H1 (cell line): Measurements from ENCODE around the gene SLC13A3. TPM values are rescaled to one million over a fixed set of nuclear protein-coding genes. Genes with fewer than 3 reads are reported as not detected.

Experiments
- CTCF ChIA-PET: fragments of 300-600 bp; sonication (Branson Sonifier 250); formaldehyde crosslinking; loops from one replicate; lab custom pipeline; 2021; ENCODE audit not compliant: partially characterized antibody; lab: Charles Lee
- POLR2A ChIA-PET: fragments of 300-600 bp; sonication (Branson Sonifier 250); formaldehyde crosslinking; loops from one replicate; lab custom pipeline; 2021; ENCODE audit warnings: inconsistent platforms; ENCODE audit not compliant: partially characterized antibody; lab: Charles Lee
- DNase-seq, 2 experiments: peaks; one replicate each; pipeline versions ENCODE4 v3.0.0 to v3.0.0-alpha.2; 2010 to 2022; ENCODE audit warnings: low spot score in 2 of 2, low read depth in 1 of 2, mixed read lengths in 1 of 2
- FAIRE-seq: peaks from 2 replicates; lab custom pipeline; 2011; peaks lifted over from hg19 to GRCh38; lab: Jason Lieb, UNC
- H2AFZ ChIP-seq: 2 replicates; pipeline ENCODE4 v1.8.1; 2012; ENCODE audit warnings: low read length, inconsistent platforms
- H2AK5ac ChIP-seq: 2 replicates; pipeline ENCODE4 v1.6.1; 2013; ENCODE audit warnings: low read depth, low read length
- H2BK120ac ChIP-seq: replicated peaks from 2 replicates; pipeline ENCODE3; 2013; ENCODE audit warnings: low read depth, low read length, inconsistent platforms
- H2BK12ac ChIP-seq: 2 replicates; pipeline ENCODE4 v1.6.1; 2013; ENCODE audit warnings: low read depth, low read length
- H2BK15ac ChIP-seq: 2 replicates; pipeline ENCODE4 v1.6.1; 2013; ENCODE audit warnings: low read length
- H2BK20ac ChIP-seq: 2 replicates; pipeline ENCODE4 v1.6.1; 2013; ENCODE audit warnings: low read length
- H2BK5ac ChIP-seq: 2 replicates; pipeline ENCODE4 v1.6.1; 2013; ENCODE audit warnings: low read depth, low read length
- H3K14ac ChIP-seq: 2 replicates; pipeline ENCODE4 v1.6.1; 2013; ENCODE audit warnings: inconsistent platforms; ENCODE audit not compliant: insufficient read length
- H3K18ac ChIP-seq: 2 replicates; pipeline ENCODE4 v1.6.1; 2013; ENCODE audit warnings: low read length; ENCODE audit errors: extremely low read depth
- H3K23ac ChIP-seq: 2 replicates; pipeline ENCODE4 v1.6.1; 2013; ENCODE audit warnings: inconsistent platforms; ENCODE audit not compliant: insufficient read length
- H3K23me2 ChIP-seq: 2 replicates; pipeline ENCODE4 v1.6.1; 2013; ENCODE audit warnings: low read depth, low read length
- H3K27ac ChIP-seq: 2 replicates; pipeline ENCODE4 v1.6.1; 2011; ENCODE audit warnings: low read depth, low read length, inconsistent platforms
- H3K27me3 ChIP-seq, 4 experiments: replicated peaks in 1 of 4; 1 replicate in 1 of 4; 2 replicates in 3 of 4; pipeline versions ENCODE4 v1.6.1 to v1.8.1; 2011 to 2013; ENCODE audit warnings: low read length in 3 of 4, mild to moderate bottlenecking in 3 of 4, inconsistent platforms in 2 of 4, mixed read lengths in 2 of 4, moderate library complexity in 1 of 4; ENCODE audit not compliant: control insufficient read depth in 3 of 4, insufficient read depth in 3 of 4; ENCODE audit errors: extremely low read depth in 1 of 4
- H3K36me3 ChIP-seq, 4 experiments: 2 replicates each; pipeline versions ENCODE4 v1.6.1 to v1.8.1; 2011 to 2013; ENCODE audit warnings: mild to moderate bottlenecking in 4 of 4, low read length in 3 of 4, moderate library complexity in 2 of 4, control low read depth in 1 of 4, inconsistent platforms in 1 of 4; ENCODE audit not compliant: insufficient read depth in 4 of 4, control insufficient read depth in 2 of 4
- H3K4ac ChIP-seq: replicated peaks from 2 replicates; pipeline ENCODE3; 2013; ENCODE audit warnings: low read length, low read depth, mixed read lengths, inconsistent platforms; ENCODE audit not compliant: insufficient read length
- H3K4me1 ChIP-seq, 4 experiments: replicated peaks in 1 of 4; 1 replicate in 1 of 4; 2 replicates in 3 of 4; pipeline versions ENCODE4 v1.6.1 to v1.8.1; 2011 to 2013; ENCODE audit warnings: low read length in 3 of 4, inconsistent platforms in 2 of 4, mixed read lengths in 1 of 4; ENCODE audit not compliant: insufficient read depth in 4 of 4, control insufficient read depth in 3 of 4
- H3K4me2 ChIP-seq, 2 experiments: 2 replicates each; pipeline versions ENCODE4 v1.6.1 to v1.8.1; 2011 to 2013; ENCODE audit warnings: low read depth in 2 of 2, low read length in 2 of 2, control low read depth in 1 of 2, inconsistent platforms in 1 of 2, mild to moderate bottlenecking in 1 of 2; ENCODE audit not compliant: insufficient read depth in 1 of 2
- H3K4me3 ChIP-seq, 4 experiments: fragments of 200-600, 300-600 bp in 1 of 4; sonication (generic), shearing (Covaris generic), sonication (Bioruptor Twin) in 1 of 4; 2 replicates each; pipeline versions ENCODE4 v1.5.1 to v1.8.1; 2011 to 2016; ENCODE audit warnings: low read length in 4 of 4, low read depth in 3 of 4, control low read depth in 2 of 4, inconsistent platforms in 2 of 4, mild to moderate bottlenecking in 2 of 4, mixed read lengths in 1 of 4, moderate library complexity in 1 of 4; ENCODE audit not compliant: insufficient read depth in 2 of 4; ENCODE audit errors: extremely low read depth in 1 of 4
- H3K56ac ChIP-seq: replicated peaks from 2 replicates; pipeline ENCODE3; 2013; ENCODE audit warnings: low read depth, mild to moderate bottlenecking, mixed read lengths, low read length, inconsistent platforms; ENCODE audit not compliant: insufficient read length
- H3K79me1 ChIP-seq: 2 replicates; pipeline ENCODE4 v1.6.1; 2013; ENCODE audit warnings: low read depth, low read length, control low read depth
- H3K79me2 ChIP-seq, 2 experiments: 2 replicates each; pipeline versions ENCODE4 v1.6.1 to v1.8.1; 2012 to 2013; ENCODE audit warnings: low read length in 2 of 2, mild to moderate bottlenecking in 2 of 2, inconsistent platforms in 1 of 2; ENCODE audit not compliant: insufficient read depth in 2 of 2, control insufficient read depth in 1 of 2
- H3K9ac ChIP-seq, 4 experiments: replicated peaks in 1 of 4; 1 replicate in 1 of 4; 2 replicates in 3 of 4; pipeline versions ENCODE4 v1.6.1 to v1.8.1; 2011 to 2013; ENCODE audit warnings: low read depth in 3 of 4, low read length in 3 of 4, control low read depth in 2 of 4, mild to moderate bottlenecking in 2 of 4, moderate library complexity in 2 of 4, inconsistent platforms in 1 of 4; ENCODE audit errors: extremely low read depth in 1 of 4
- H3K9me3 ChIP-seq, 2 experiments: 2 replicates each; pipeline versions ENCODE4 v1.6.1 to v1.8.1; 2012 to 2013; ENCODE audit warnings: mild to moderate bottlenecking in 2 of 2, moderate library complexity in 2 of 2, control low read depth in 1 of 2, inconsistent platforms in 1 of 2, low read depth in 1 of 2, low read length in 1 of 2, mixed read lengths in 1 of 2; ENCODE audit not compliant: insufficient read depth in 2 of 2
- H4K20me1 ChIP-seq, 2 experiments: replicated peaks in 1 of 2; 2 replicates each; pipeline versions ENCODE3 to v1.8.1; 2011 to 2013; ENCODE audit warnings: inconsistent platforms in 2 of 2, low read length in 2 of 2, mild to moderate bottlenecking in 1 of 2; ENCODE audit not compliant: insufficient read depth in 2 of 2, control insufficient read depth in 1 of 2
- H4K5ac ChIP-seq: 2 replicates; pipeline ENCODE4 v1.6.1; 2013; ENCODE audit warnings: low read length, low read depth, mixed read lengths, inconsistent platforms; ENCODE audit not compliant: insufficient read length
- H4K8ac ChIP-seq: 2 replicates; pipeline ENCODE4 v1.8.0; 2013; ENCODE audit warnings: mild to moderate bottlenecking, moderate library complexity, low read length, inconsistent platforms; ENCODE audit not compliant: insufficient read depth; ENCODE audit errors: extremely low read depth
- H4K91ac ChIP-seq: replicated peaks from 2 replicates; pipeline ENCODE3; 2013; ENCODE audit warnings: low read length, mixed read lengths, inconsistent platforms; ENCODE audit not compliant: insufficient read length
- ATF3 ChIP-seq: IDR thresholded peaks from 2 replicates; pipeline ENCODE4 v1.6.1; 2011; ENCODE audit warnings: low read depth, mild to moderate bottlenecking, low read length; ENCODE audit not compliant: insufficient read depth
- BRCA1 ChIP-seq: IDR thresholded peaks from 2 replicates; pipeline ENCODE4 v1.6.1; 2012; ENCODE audit warnings: low read depth, low read length, improper control_type of control experiment
- JUND ChIP-seq: IDR thresholded peaks from 2 replicates; pipeline ENCODE4 v1.6.1; 2011; ENCODE audit warnings: mild to moderate bottlenecking, improper control_type of control experiment, low read length
- KDM4A ChIP-seq: IDR thresholded peaks from one replicate; pipeline ENCODE4 v1.7.1; 2012; ENCODE audit warnings: low read depth, mild to moderate bottlenecking, moderate library complexity, low read length, inconsistent platforms; ENCODE audit not compliant: severe bottlenecking
- MAFK ChIP-seq: IDR thresholded peaks from 2 replicates; pipeline ENCODE4 v1.6.1; 2012; ENCODE audit warnings: low read depth, mild to moderate bottlenecking, improper control_type of control experiment, low read length
- PHF8 ChIP-seq: fragments of 200-600 bp; sonication (generic); conservative IDR thresholded peaks from 2 replicates; pipeline ENCODE4 v1.7.1; 2012; ENCODE audit warnings: low read depth, mild to moderate bottlenecking, inconsistent platforms, low read length, moderate library complexity
- RAD21 ChIP-seq, 2 experiments: IDR thresholded peaks in 1 of 2; conservative IDR thresholded peaks in 1 of 2; 2 replicates each; pipeline ENCODE4 v1.6.1; 2011; ENCODE audit warnings: low read depth in 2 of 2, low read length in 2 of 2, improper control_type of control experiment in 1 of 2, inconsistent platforms in 1 of 2, mild to moderate bottlenecking in 1 of 2, moderate library complexity in 1 of 2
- SIX5 ChIP-seq: IDR thresholded peaks from 2 replicates; pipeline ENCODE4 v1.6.1; 2011; ENCODE audit warnings: mild to moderate bottlenecking, low read depth, low read length
- WGBS, 2 experiments: shearing (Covaris generic) in 1 of 2; methylation state at CpG; one replicate each; pipeline versions ENCODE4 v1.1.6 to v1.1.7; 2013 to 2015; ENCODE audit warnings: low lambda C conversion rate in 2 of 2, mixed read lengths in 2 of 2, inconsistent platforms in 1 of 2, low coverage in 1 of 2, missing lambda C conversion rate in 1 of 2; ENCODE audit not compliant: insufficient replicate concordance in 2 of 2, insufficient coverage in 1 of 2, insufficient read length in 1 of 2; ENCODE audit errors: extremely low coverage in 1 of 2, missing lambda C conversion rate in 1 of 2; 5-methylcytosine and 5-hydroxymethylcytosine counted together
- polyA plus RNA-seq, 7 experiments: library from polyadenylated mRNA; depleted of rRNA in 3 of 7; stranded (reverse) in 5 of 7; unstranded in 2 of 7; fragments of >200 nt in 5 of 7; fragments of 200-250 nt in 2 of 7; gene quantifications; 1 replicate in 5 of 7; 2 replicates in 1 of 7; 4 replicates in 1 of 7; pipeline versions ENCODE4 v1.2.1 to v1.2.3, GENCODE V29; 2011 to 2013; ENCODE audit warnings: missing spikeins in 2 of 7, mixed read lengths in 2 of 7
- total RNA-seq: library from RNA; stranded (reverse); fragmentation: NEBNext Ultra II Directional; extraction: Animal tissue kit (Norgen Biotek cat#: 25700); gene quantifications from 2 replicates; pipeline ENCODE4 v1.2.1, GENCODE V29; 2021

Gene SLC13A3
- total and polyA plus RNA-seq, 2 of the 8 experiments (the other 6 are each of a cell fraction or from before 2014, with no cell fraction given), result 9.4 to 12.6 TPM

GRCh38 chr20:46575394-46575793 lies 75.9 kb downstream of the SLC13A3 start:
- H3K36me3 ChIP-seq, result no peaks in the 10 kb centered on the region; a peak in 1 of 8 replicates
- H3K56ac ChIP-seq, result no peak overlapping the region
- H3K9ac ChIP-seq, result no peak overlapping the region
- no peak overlapping the region for H2BK20ac ChIP-seq
- H4K8ac ChIP-seq, result no peak overlapping the region; the same call in 1 of the 2 replicates
- no peaks in the 10 kb centered on the region; a peak in 2 of 7 replicates for H3K4me1 ChIP-seq
- H2BK12ac ChIP-seq, result no peak overlapping the region
- H2AFZ ChIP-seq, result no peak overlapping the region
- H3K79me2 ChIP-seq, result no peaks in the 10 kb centered on the region
- ChIA-PET CTCF (interaction anchor here (0.8 to 4.5 kb wide), 5 partner anchors 10 to 108 kb away, joined by 3 to 41 read pairs (median 3); no protein-coding TSS in a partner anchor), POLR2A (interaction anchor here (0.6 kb wide), 2 partner anchors 117 to 169 kb away, joined by 3 to 4 read pairs; partner anchors contain the start of gene ELMO2)
- H2BK15ac ChIP-seq, result no peak overlapping the region
- no peak overlapping the region for H3K4ac ChIP-seq
- no peaks in the 10 kb centered on the region for H3K23me2 ChIP-seq
- no peak overlapping the region for H3K14ac ChIP-seq
- H2BK5ac ChIP-seq, result no peak overlapping the region
- no peak overlapping the region for H2AK5ac ChIP-seq
- no peak overlapping the region for H3K4me3 ChIP-seq
- DNase-seq (no peak), FAIRE-seq (no peak)
- H3K23ac ChIP-seq, result no peak overlapping the region
- H4K20me1 ChIP-seq, result no peaks in the 10 kb centered on the region
- peak overlapping the region; percentile 10 for H4K91ac ChIP-seq
- TF ChIP-seq PHF8 (no peak), RAD21 (IDR thresholded peaks at IDR 0.05 in 1 of 2, conservative IDR thresholded peaks at IDR 0.05 in 1 of 2; ENCODE audit: low read depth in 2 of 2, low read length in 2 of 2) (no peak), SIX5 (no peak), KDM4A (no peak), MAFK (no peak), JUND (no peak), ATF3 (no peak), BRCA1 (no peak)
- H3K79me1 ChIP-seq, result no peaks in the 10 kb centered on the region
- H3K9me3 ChIP-seq, result no peaks in the 10 kb centered on the region
- H3K4me2 ChIP-seq, result no peak overlapping the region
- H3K27ac ChIP-seq, result no peak overlapping the region
- H2BK120ac ChIP-seq, result no peak overlapping the region
- no peak overlapping the region for H4K5ac ChIP-seq
- H3K18ac ChIP-seq, result no peak overlapping the region
- no peaks in the 10 kb centered on the region for H3K27me3 ChIP-seq
- 82% methylated on average over 5 of the region's 5 CpGs; no CpG with 5 or more reads in 1 of the 2 experiments for WGBS, 2 experiments
